AG08396 (cell line): ENCODE data around the gene GRIN2A.

ENCODE experiments used
- DNase-seq: peaks from one replicate; pipeline ENCODE4 v3.0.0; 2012; ENCODE audit warnings: low spot score, mixed read lengths

The GRIN2A gene

DNA sequence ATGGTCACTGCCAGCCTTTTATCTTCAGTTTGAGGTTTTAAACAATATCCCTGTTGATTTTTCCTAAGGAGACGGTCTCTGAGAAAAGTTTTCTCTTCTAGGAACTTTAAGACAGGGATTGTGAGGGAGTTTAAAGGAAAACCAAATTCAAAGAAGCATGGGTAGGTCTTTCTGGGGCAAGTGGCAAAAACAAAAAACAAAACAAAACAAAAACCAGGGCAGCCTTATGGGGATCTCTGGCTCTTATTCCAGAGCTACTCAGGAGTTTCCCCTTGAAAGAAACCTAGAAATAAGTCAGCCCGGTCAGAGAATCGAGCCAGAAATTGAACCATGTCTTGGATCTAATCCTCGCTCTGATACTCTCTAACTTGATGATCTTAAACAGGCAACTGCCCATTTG is 424.5 kb downstream of the GRIN2A start:
- no peak for DNase-seq

DNA sequence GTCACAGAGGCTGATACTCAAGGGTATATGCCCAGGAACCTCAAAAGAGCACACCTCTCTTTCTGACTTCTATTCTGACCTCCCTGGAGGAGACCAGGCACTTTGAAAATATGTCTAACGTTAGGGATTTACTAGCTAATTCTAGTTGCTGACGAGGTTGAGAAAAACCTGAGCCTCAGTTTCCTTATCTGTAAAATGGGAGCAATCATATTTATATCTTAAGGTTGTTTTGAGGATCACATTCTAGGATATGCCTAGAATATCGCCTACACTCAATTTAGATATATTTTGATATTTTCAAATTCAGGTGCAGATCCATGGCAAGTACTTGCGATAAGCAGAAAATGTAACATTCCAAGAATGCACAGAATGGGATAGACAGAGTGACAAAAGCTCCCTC is 425.8 kb downstream of the GRIN2A start:
- DNase-seq, result no peak

DNA sequence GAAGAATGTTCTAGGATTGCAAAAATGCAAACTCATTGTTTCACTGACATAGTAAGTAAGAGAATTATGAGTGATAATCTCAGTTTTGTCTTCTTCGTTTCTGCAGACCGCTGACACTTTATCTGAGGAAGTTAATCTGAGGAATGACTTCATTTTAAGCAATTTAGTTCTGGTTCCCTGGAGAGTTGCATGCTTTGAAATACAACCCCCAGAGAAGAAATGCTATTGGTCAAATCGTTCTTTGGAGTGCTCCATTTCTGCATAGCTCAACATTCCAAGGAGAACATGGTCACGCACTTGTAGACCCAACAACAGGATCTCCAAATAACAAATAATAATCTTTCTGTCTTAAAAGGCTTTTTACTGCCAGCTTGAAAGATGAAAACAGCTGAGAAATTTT is 427.1 kb downstream of the GRIN2A start:
- no peak for DNase-seq

DNA sequence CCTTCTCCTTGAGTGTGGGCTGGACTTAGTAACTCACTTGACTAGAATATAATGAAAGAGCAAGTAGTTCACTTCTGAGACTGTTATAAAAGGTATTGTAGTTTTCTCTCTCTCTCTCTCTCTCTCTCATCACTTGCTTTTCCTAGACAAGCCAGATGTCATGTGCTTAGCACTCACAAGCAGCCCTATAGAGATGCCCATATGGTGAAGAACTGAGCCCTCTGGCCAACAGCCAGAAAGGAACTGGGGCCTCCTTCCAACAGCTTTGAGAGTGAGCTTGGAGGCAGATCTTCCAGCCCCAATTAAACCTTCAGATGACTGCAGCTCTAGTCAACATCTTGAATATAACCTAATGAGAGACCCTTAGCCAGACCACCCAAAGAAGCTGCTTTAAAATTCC is 440.5 kb downstream of the GRIN2A start:
- DNase-seq, result no peak

DNA sequence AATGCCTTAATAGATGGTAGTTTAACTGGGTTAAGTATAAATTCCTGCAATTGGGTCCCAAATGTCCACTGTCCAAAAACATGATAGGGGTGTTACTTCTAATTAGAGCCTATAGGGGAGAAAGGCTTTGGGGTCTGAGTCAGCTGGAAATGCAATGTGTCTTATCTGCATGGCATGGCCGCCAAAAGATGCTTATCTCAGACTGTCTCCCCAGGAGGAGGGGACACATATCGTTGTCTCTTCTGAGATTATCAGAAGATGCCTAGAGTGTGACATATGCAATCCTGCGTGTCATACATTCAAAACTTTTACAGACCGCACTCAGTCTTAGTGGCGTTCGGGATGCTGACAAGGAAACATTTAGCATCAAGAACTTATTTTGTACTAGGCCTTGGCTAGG is 442.9 kb downstream of the GRIN2A start:
- no peak for DNase-seq

DNA sequence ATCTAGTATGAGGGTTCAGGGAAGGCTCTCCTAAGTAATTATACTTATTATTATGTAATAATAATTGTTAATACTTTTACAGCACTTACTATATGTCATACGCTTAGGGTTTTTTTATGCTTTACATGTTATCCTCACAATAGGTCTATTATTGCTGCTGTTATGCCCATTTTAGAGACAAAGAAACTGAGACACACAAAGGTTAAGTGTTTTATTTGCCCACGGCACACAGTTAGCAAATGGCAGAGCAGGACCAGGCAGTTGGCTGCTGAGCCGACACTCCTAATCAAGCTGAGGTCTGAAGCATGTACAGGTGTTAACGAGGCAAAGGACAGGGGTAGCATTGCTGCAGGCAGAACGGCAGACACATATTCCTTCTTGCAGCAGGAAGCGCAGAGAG is 443.5 kb downstream of the GRIN2A start:
- no peak for DNase-seq

DNA sequence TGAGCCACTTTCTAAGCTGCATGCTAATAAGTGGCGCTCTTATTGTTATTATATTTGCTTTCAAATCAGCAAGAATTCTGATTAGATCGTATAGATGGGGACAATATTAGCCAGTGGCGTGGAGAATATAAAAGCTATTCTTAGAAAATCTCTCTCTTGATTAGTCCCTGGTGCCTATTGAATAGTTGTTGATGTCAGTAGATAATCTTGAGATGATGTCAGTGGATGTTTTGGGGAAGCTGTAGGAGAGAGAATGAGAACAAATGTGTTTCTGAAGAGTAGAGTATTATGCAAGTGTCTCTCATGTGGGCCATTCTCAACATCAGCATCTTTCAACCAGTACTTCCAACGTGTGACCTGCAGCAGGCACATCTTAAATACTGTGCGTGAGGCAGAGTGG is 445.7 kb downstream of the GRIN2A start:
- DNase-seq, result no peak

DNA sequence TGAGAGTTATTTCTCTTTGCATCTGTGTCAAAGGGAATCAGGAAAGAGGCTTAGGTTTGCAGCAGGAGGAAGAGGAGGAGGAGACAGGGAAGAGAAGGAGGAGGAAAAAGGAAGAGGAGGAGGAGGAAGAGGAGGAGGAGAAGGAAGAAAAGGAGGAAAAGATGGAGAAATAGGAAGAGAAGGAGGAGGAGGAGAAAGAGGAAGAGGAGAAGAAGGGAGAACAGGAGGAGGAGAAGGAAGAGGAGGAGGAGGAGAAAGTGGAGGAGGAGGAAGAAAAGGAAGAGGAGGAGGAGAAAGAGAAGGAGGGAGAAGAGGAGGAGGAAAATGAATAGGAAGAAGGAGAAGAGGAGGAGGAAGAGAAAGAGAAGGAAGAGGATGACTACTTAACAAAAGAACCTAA is 459.1 kb downstream of the GRIN2A start:
- DNase-seq, result no peak

DNA sequence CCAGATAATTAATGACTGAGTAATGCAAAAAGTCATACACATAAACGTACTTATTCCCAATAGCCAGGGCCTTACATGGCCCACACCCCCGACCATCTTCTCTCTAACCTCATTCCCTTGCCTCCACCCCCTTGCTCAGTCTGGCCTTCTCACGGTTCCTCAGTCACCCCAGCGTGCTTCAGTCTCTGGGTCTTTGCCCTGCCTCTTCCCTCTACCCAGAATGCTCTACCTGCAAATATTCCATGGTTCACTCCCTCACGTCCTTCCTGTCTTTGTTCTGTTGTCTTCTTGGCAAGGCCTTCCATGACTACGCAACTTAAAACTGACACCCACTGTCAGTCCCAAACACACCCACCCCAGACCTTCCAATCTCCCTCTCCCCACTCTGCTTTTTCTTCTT is 468.3 kb downstream of the GRIN2A start:
- DNase-seq, result no peak

DNA sequence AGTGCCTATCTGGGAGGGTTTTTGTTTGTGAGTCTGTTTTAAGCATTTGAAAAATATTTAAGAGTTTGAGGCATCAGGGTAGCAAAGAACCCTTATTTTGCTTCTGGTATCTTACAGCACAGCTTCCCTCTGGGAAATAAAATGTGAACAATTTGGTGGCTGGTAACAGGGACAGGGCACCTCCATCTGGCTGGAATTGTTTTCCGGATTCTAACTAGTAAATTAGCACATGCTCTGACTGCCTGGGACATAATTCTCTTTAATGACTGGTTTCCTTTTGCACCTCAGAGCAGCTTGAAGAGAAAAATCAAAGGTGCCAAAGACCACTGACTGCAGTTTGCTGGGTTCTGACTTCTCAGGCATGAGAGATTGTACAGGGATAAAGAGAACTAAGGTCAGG is 469.1 kb downstream of the GRIN2A start:
- no peak for DNase-seq

DNA sequence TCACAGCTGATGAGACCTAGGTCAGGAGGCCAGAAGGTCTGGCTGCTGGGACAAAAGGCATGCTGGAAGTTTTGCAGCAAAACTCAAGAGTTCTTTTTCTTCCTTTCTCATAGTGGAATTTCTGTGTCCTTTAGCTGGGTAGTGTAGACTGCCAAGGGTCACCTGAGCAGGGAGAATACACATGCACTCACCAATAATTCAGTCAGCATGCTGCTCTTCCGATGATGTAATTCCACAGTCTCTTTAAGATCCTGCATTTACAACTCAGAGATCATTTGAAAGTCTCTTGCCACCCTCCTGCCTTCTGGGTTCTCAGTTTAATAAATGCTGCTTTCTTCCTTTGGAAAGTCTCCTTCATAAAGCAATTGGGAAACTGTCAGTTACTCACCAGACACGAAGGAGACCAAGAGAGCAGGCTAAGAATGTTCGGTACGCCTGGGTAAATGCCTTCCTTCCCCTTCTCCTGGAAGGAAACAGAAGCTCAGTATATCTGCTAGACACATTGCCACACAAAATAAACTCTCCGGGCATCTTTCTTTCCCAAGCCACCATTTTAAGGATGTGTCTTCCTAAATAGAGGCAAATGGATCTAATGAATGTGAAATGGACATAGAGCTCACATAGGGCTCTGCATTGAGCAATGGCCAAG is 473.1 kb downstream of the GRIN2A start:
- DNase-seq, result no peak

DNA sequence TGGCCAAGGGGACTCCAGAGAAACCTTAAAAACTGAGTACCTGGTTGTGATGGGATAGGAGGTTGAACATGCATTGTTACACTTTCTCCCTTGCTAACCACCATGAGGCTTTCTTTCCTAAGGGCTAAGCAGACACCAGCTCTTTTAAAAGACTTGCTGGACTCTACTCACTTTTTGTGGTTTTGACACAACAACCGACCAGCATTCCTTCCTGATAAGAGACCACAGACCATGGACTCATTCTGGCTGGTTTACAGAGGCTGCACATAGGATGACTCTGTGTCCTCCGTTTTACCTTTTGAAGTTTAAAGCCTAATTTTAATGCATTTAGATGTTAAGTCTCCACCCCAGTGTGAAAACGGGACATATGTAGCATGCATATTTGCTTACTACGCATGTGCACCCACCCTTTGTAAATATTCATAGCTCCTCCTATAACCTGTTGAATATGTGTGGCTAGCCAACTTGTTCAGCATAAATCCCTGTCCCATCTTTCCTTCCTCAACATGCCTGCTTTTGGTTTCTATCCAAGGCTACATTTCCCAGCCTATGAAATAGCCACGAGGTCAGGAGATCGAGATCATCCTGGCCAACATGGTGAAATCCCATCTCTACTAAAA is 475.9 kb downstream of the GRIN2A start:
- no peak for DNase-seq

DNA sequence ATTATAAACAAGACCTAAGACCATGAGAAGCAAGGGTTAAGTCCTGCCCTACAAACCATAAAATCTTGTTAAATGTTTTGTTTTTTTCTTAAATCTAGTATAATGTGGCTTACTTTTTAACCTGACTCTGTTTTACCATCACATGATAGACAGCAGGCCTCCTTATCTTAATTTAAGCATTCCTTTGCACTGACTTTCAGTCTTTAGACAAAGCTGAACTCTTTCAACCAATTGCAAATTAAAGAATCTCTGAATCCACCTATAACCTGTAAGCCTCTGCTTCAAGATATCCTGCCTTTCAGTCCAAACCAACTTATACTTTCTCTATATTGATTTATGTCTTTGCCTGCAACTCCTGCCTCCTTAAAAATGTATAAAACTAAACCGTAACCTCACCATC is 478.5 kb downstream of the GRIN2A start:
- no peak for DNase-seq
